GM12878 (cell line): ENCODE measurements around the gene PRRT4. TPM values are rescaled to one million over a fixed set of nuclear protein-coding genes. Genes with fewer than 3 reads are reported as not detected.

Source experiments
- BCLAF1 ChIP-seq: fragments of 450-650 bp; IDR thresholded peaks from 2 replicates; pipeline ENCODE4 v1.6.1; 2017; ENCODE audit warnings: antibody characterized with exemption, mild to moderate bottlenecking, moderate library complexity
- FOS ChIP-seq: IDR thresholded peaks from 3 replicates; pipeline ENCODE4 v1.6.1; 2011; ENCODE audit warnings: borderline replicate concordance; ENCODE audit not compliant: insufficient read length; ENCODE audit errors: extremely low read depth
- FOXK2 ChIP-seq: fragments of 450-650 bp; IDR thresholded peaks from 2 replicates; pipeline ENCODE4 v1.6.1; 2017; ENCODE audit warnings: mild to moderate bottlenecking, moderate library complexity
- MLLT1 ChIP-seq: fragments of 450-650 bp; IDR thresholded peaks from 2 replicates; pipeline ENCODE4 v1.6.1; 2016; ENCODE audit warnings: mild to moderate bottlenecking
- NBN ChIP-seq: fragments of 450-650 bp; IDR thresholded peaks from 2 replicates; pipeline ENCODE4 v1.6.1; 2016
- SKIL ChIP-seq: fragments of 450-650 bp; IDR thresholded peaks from 2 replicates; pipeline ENCODE4 v1.6.1; 2017; ENCODE audit warnings: mild to moderate bottlenecking, low read depth, inconsistent platforms; ENCODE audit not compliant: poor library complexity, severe bottlenecking
- TCF12 ChIP-seq: IDR thresholded peaks from 2 replicates; pipeline ENCODE4 v1.6.1; 2011; ENCODE audit warnings: low read depth, mild to moderate bottlenecking, low read length
- TCF7 ChIP-seq: IDR thresholded peaks from 2 replicates; pipeline ENCODE4 v1.6.1; 2014; ENCODE audit warnings: antibody characterized with exemption, borderline replicate concordance
- WRNIP1 ChIP-seq: IDR thresholded peaks from 2 replicates; pipeline ENCODE4 v1.6.1; 2011; ENCODE audit warnings: low read depth, low read length, improper control_type of control experiment, borderline replicate concordance
- ZBTB11 ChIP-seq: fragments of 450-650 bp; formaldehyde crosslinking; IDR thresholded peaks from 2 replicates; pipeline ENCODE4 v1.5.0; 2022; ENCODE audit warnings: mild to moderate bottlenecking, missing genetic modification characterization
- ZNF24 ChIP-seq: fragments of 450-650 bp; IDR thresholded peaks from 2 replicates; pipeline ENCODE4 v1.6.1; 2017; ENCODE audit warnings: antibody characterized with exemption, mild to moderate bottlenecking
- ZNF592 ChIP-seq: fragments of 450-650 bp; IDR thresholded peaks from 2 replicates; pipeline ENCODE4 v1.6.1; 2017; ENCODE audit warnings: mild to moderate bottlenecking, moderate library complexity
- polyA plus RNA-seq, 11 experiments: library from polyadenylated mRNA; depleted of rRNA in 4 of 11; unstranded in 6 of 11; stranded (reverse) in 5 of 11; fragments of >200 nt; fragmentation: Nextera tagmentation in 4 of 11; fragmentation: Illumina TruSeq in 1 of 11; extraction: Ambion mirVana in 4 of 11; extraction: Trizol in 1 of 11; gene quantifications; 1 replicate in 1 of 11; 2 replicates in 10 of 11; pipeline versions ENCODE4 v1.2.1 to v1.2.3, GENCODE V29; 2011 to 2016; ENCODE audit warnings: inconsistent platforms in 2 of 11, missing spikeins in 2 of 11, low read depth in 1 of 11
- total RNA-seq, 4 experiments: library from RNA; depleted of rRNA in 3 of 4; stranded (reverse); fragments of >200 nt in 3 of 4; fragmentation: Illumina TruSeq in 1 of 4; extraction: Trizol in 1 of 4; gene quantifications; 2 replicates each; pipeline versions ENCODE4 v1.2.1 to v1.2.3, GENCODE V29; 2013 to 2021
- TF ChIP-seq, protein P1 (sequence below): IDR thresholded peaks from 2 replicates; pipeline ENCODE4 v1.6.1; 2011; ENCODE audit warnings: low read depth, mild to moderate bottlenecking, low read length, moderate library complexity, borderline replicate concordance; ENCODE audit errors: extremely low read depth

Gene PRRT4
- total and polyA plus RNA-seq, 10 of the 15 experiments (the other 5 are each of a cell fraction or from before 2014, with no cell fraction given), result not detected

- TF ChIP-seq SKIL (peak; percentile 61), BCLAF1 (no peak), ZBTB11 (CRISPR knock-in tag) (peak; percentile 94), FOS (no peak), NBN (peak; percentile 95), ZNF24 (peak; percentile 67; the same call in 1 of the 2 replicates), TCF12 (peak; percentile 66; the same call in 1 of the 2 replicates), TCF7 (0 out of 2 replicates have a peak, but pooled peaks have one; percentile 57), MLLT1 (peak; percentile 68), ZNF592 (no peak), FOXK2 (peak; percentile 68), WRNIP1 (no peak)
- TF ChIP-seq, protein P1, sequence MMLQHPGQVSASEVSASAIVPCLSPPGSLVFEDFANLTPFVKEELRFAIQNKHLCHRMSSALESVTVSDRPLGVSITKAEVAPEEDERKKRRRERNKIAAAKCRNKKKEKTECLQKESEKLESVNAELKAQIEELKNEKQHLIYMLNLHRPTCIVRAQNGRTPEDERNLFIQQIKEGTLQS, result no peak
Observed at GRCh38 chr7:128343554-128344430, 17.7 kb downstream of the PRRT4 start, which contains the start of gene RBM28 (continued).
